ENCODE data around the gene GNG13. TPM values are rescaled to one million over a fixed set of nuclear protein-coding genes. Genes with fewer than 3 reads are reported as not detected.

Gene GNG13
- total RNA-seq, 1 donor from 2014 or later: not detected

GRCh38 chr16:769934-770333 lies 30.6 kb downstream of the GNG13 start:
- ATAC-seq (ENCODE audit: poor library complexity): no peak
- intact Hi-C loops (cut with DNase I): no loop called here
- DNase-seq: no peak

GRCh38 chr16:769184-769784 lies 31.2 kb downstream of the GNG13 start:
- intact Hi-C loops (cut with DNase I): no loop called here
- DNase-seq (no peak), ATAC-seq (ENCODE audit: poor library complexity) (no peak)

GRCh38 chr16:768428-768827 lies 32.1 kb downstream of the GNG13 start:
- no peak for ATAC-seq (ENCODE audit: poor library complexity)
- intact Hi-C loops (cut with DNase I): no loop called here
- DNase-seq: no peak

GRCh38 chr16:767743-768235 lies 32.7 kb downstream of the GNG13 start:
- DNase-seq: no peak
- ATAC-seq (ENCODE audit: poor library complexity): no peak
- intact Hi-C loops (cut with DNase I): no loop called here

- DNase-seq: no peak
- no peak for ATAC-seq (ENCODE audit: poor library complexity)
- intact Hi-C loops (cut with DNase I): no loop called here
These were observed 33.5 kb downstream of the GNG13 start for GRCh38 chr16:766820-767640.

GRCh38 chr16:766008-766819 lies 34.3 kb downstream of the GNG13 start:
- DNase-seq (no peak), ATAC-seq (ENCODE audit: poor library complexity) (no peak)
- intact Hi-C loops (cut with DNase I): no loop called here

- no peak for DNase-seq
- intact Hi-C loops (cut with DNase I): no loop called here
- ATAC-seq (ENCODE audit: poor library complexity): no peak
These were observed 35.1 kb downstream of the GNG13 start for GRCh38 chr16:765488-765865.

GRCh38 chr16:764848-765487 lies 35.6 kb downstream of the GNG13 start:
- DNase-seq: no peak
- intact Hi-C loops (cut with DNase I): no loop called here
- ATAC-seq (ENCODE audit: poor library complexity): no peak

- intact Hi-C loops (cut with DNase I): no loop called here
- ATAC-seq (ENCODE audit: poor library complexity) (no peak), DNase-seq (no peak)
These were observed 36.3 kb downstream of the GNG13 start for GRCh38 chr16:764184-764750.

- ATAC-seq (ENCODE audit: poor library complexity): no peak
- intact Hi-C loops (cut with DNase I): no loop called here
- DNase-seq: no peak
These were observed 37.0 kb downstream of the GNG13 start for GRCh38 chr16:763369-764183.

- intact Hi-C loops (cut with DNase I): no loop called here
- ATAC-seq (ENCODE audit: poor library complexity) (no peak), DNase-seq (no peak)
These were observed 37.8 kb downstream of the GNG13 start for GRCh38 chr16:762595-763268.

GRCh38 chr16:761625-762513 lies 38.7 kb downstream of the GNG13 start:
- ATAC-seq (ENCODE audit: poor library complexity) (no peak), DNase-seq (no peak)
- intact Hi-C loops (cut with DNase I): no loop called here

- peak; percentile 31 for ATAC-seq (ENCODE audit: poor library complexity)
- intact Hi-C loops (cut with DNase I): no loop called here
- DNase-seq: no peak
These were observed 39.8 kb downstream of the GNG13 start, which contains the start of gene MSLN for GRCh38 chr16:760545-761343. TSS of gene MSLN (plus strand) at chr16:760734. CDS start at chr16:762681, 1,947 bp downstream.

GRCh38 chr16:760065-760464 lies 40.5 kb downstream of the GNG13 start:
- DNase-seq (no peak), ATAC-seq (ENCODE audit: poor library complexity) (no peak)
- intact Hi-C loops (cut with DNase I): no loop called here

GRCh38 chr16:759110-759910 lies 41.2 kb downstream of the GNG13 start:
- ATAC-seq (ENCODE audit: poor library complexity) (no peak), DNase-seq (no peak)
- intact Hi-C loops (cut with DNase I): no loop called here

All from Right ventricle myocardium superior (tissue), 1 donor.